K562 treated with DMSO at 1 percent for 12 hours (cell line): ENCODE results near the gene TSPEAR. TPM values are rescaled to one million over a fixed set of nuclear protein-coding genes. Genes with fewer than 3 reads are reported as not detected.

ENCODE experiments used
- total RNA-seq: library from RNA; unstranded; fragments of 300-600 nt; gene quantifications from 2 replicates; pipeline ENCODE4 v1.2.3, GENCODE V29; 2022; ENCODE audit not compliant: insufficient read depth

TSPEAR gene
- total RNA-seq, 1 experiment from 2014 or later: not detected

GRCh38 chr21:44573630-44574456, 137.5 kb downstream of the TSPEAR start, which contains the start of gene KRTAP10-4:
KRTAP10-4 (plus strand) TSS chr21:44573729; CDS start chr21:44573759, 30 bp downstream.

GRCh38 chr21:44558695-44559094, 152.7 kb downstream of the TSPEAR start, which contains the start of gene KRTAP10-3:
KRTAP10-3 (minus strand) TSS chr21:44558795; CDS start chr21:44558715, 80 bp downstream.

GRCh38 chr21:44551340-44551961, 159.9 kb downstream of the TSPEAR start, which contains the start of gene KRTAP10-2:
KRTAP10-2 (minus strand) TSS chr21:44551505; CDS start chr21:44551458, 47 bp downstream.

GRCh38 chr21:44539991-44540666, 171.2 kb downstream of the TSPEAR start, which contains the start of gene KRTAP10-1:
KRTAP10-1 (minus strand) TSS chr21:44540195; CDS start chr21:44540150, 45 bp downstream.

GRCh38 chr21:44454747-44455523, 256.4 kb downstream of the TSPEAR start, which contains the start of gene LRRC3:
LRRC3 (plus strand) TSS chr21:44455510; CDS start chr21:44456645, 1,135 bp downstream.

Other genes starting within 250 kb of the TSPEAR start
- not detected in 2 replicates for gene KRTAP10-1, start 171.4 kb downstream of the TSPEAR start, total RNA-seq
- not detected in 2 replicates for gene KRTAP10-2, start 160.1 kb downstream of the TSPEAR start, total RNA-seq
- gene KRTAP10-3, start 152.8 kb downstream of the TSPEAR start, total RNA-seq: not detected in 2 replicates
- not detected in 2 replicates for gene KRTAP10-4, start 137.8 kb downstream of the TSPEAR start, total RNA-seq
- gene KRTAP10-5, start 131.0 kb downstream of the TSPEAR start, total RNA-seq: not detected in 2 replicates
- not detected in 2 replicates for gene KRTAP10-6, start 119.1 kb downstream of the TSPEAR start, total RNA-seq
- gene KRTAP10-7, start 111.0 kb downstream of the TSPEAR start, total RNA-seq: not detected in 2 replicates
- not detected in 2 replicates for gene KRTAP10-8, start 99.5 kb downstream of the TSPEAR start, total RNA-seq
- not detected in 2 replicates for gene KRTAP10-9, start 84.5 kb downstream of the TSPEAR start, total RNA-seq
- gene KRTAP10-10, start 74.2 kb downstream of the TSPEAR start, total RNA-seq: not detected in 2 replicates
- gene KRTAP10-11, start 65.2 kb downstream of the TSPEAR start, total RNA-seq: not detected in 2 replicates
- not detected in 2 replicates for gene KRTAP12-4, start 56.9 kb downstream of the TSPEAR start, total RNA-seq
- not detected in 2 replicates for gene KRTAP12-3, start 53.6 kb downstream of the TSPEAR start, total RNA-seq
- gene KRTAP12-2, start 44.6 kb downstream of the TSPEAR start, total RNA-seq: not detected in 2 replicates
- not detected in 2 replicates for gene KRTAP12-1, start 29.4 kb downstream of the TSPEAR start, total RNA-seq
- not detected in 2 replicates for gene KRTAP10-12, start 14.4 kb downstream of the TSPEAR start, total RNA-seq
- 28.6 and 106 TPM in 2 replicates for gene UBE2G2, start 90.2 kb upstream of the TSPEAR start, total RNA-seq
- gene SUMO3, start 106.5 kb upstream of the TSPEAR start, total RNA-seq: 71.5 and 102 TPM in 2 replicates
- 124 and 191 TPM in 2 replicates for gene PTTG1IP, start 162.1 kb upstream of the TSPEAR start, total RNA-seq
- 0.78 and 2.0 TPM in 2 replicates for gene ITGB2, start 209.3 kb upstream of the TSPEAR start, total RNA-seq
- gene SLX9, start 228.5 kb upstream of the TSPEAR start, total RNA-seq: 35.3 and 39.1 TPM in 2 replicates